IPS-18c (cell line): ENCODE results near the gene WASHC3.
"Not testable (repeated sequence)": the region's sequence is repeated elsewhere in the genome, so short reads cannot be mapped to it uniquely, and the experiment has no call there.

ENCODE experiments used
- H3K4me3 ChIP-seq: 2 replicates; pipeline ENCODE4 v1.7.0; 2013; ENCODE audit warnings: low read depth, mild to moderate bottlenecking, low read length, moderate library complexity; ENCODE audit not compliant: insufficient read depth
- H3K9me3 ChIP-seq: one replicate; pipeline ENCODE4 v1.6.1; 2013; ENCODE audit warnings: mild to moderate bottlenecking, low read length, moderate library complexity; ENCODE audit not compliant: control insufficient read depth, insufficient read depth

WASHC3 gene

GRCh38 chr12:102054345-102054744 lies 7.4 kb downstream of the WASHC3 start:
- H3K4me3 ChIP-seq = no peak overlapping the region
- no peaks in the 10 kb centered on the region for H3K9me3 ChIP-seq

GRCh38 chr12:102053062-102053349 lies 8.8 kb downstream of the WASHC3 start:
- no peaks in the 10 kb centered on the region for H3K9me3 ChIP-seq
- H3K4me3 ChIP-seq = no peak overlapping the region

DNA sequence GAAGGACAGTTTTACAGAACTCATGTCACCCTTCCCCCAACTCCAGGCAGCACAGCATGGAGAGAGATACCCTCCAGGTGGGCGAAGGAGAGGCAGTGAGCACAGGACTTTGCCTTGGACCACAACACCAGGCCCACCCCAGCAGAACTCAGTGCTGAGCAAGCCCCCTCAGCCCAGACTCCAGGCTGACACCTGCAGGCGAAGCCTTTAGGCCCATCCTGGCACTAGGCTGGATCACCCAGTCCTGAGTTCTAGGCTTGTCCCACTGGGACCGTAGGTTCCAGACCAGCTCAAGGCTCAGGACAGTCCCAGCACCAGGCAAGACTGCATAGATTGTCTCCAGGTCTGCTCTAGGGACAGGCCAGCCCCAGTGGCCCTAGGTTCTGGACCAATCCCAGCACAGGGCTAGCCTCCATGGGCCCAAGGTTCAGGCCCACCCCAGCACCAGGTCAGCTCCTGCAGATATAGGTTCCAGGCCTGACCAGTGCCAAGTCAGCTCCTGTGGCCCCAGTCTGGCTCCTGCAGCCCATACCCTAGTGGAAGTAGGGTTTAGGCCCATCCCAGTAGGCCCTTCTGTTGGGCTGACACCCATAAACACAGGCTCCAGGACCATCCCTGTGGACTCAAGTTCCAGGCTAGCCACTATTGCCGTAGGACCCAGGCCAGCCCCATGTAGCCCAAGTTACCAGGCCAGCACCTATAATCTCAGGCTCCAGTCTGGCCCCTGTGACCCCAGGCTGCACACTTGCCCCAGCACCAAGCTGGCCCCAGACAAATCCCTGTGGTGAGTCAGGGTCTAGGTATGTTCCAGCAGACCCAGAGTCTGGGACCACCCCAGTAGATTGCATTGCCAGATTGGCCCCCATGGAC lies 9.4 kb downstream of the WASHC3 start:
- H3K9me3 ChIP-seq = no peaks in the 10 kb centered on the region
- H3K4me3 ChIP-seq = no peak overlapping the region

GRCh38 chr12:102051431-102051965 lies 10.3 kb downstream of the WASHC3 start:
- Histone ChIP-seq H3K4me3 (no peak overlapping the region), H3K9me3 (no peaks in the 10 kb centered on the region)

DNA sequence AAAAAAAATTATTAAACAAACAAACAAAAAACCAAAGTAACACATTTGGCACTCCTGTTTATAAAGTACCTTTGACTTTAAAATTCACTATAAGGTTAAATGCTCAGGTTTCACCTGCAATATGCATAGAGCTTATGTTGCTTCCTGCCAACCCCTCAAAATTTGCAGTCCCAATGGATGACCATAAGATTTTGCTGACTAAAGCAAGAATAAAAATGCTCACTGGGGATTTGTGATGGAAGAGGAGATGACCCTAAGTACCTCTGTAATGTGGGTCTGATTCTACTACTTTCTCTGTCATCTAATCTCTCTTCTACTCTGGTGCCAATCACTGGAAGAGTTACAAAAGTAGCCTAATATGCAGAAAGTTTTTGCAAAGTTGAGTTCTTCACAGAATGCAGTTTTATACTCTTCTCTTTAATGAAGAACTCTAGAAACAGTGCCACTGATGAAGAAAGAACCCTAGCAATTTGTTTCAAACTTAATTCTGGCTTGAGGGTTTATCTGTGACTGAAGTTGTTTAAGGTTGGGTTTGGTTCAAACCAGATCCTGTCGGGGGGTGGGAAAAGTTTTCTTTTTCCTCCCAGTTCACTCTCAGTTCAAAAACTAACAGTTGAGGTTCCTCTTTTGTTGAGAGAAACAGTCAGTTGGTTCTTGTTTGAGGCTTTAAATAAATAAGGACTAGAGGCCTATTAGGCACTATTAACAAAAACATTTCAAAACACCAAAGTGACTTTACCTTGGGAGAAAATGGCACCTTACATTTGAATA lies 10.9 kb downstream of the WASHC3 start:
- H3K4me3 ChIP-seq = no peak overlapping the region
- no peaks in the 10 kb centered on the region for H3K9me3 ChIP-seq

- H3K4me3 ChIP-seq = no peak overlapping the region
- H3K9me3 ChIP-seq = no peaks in the 10 kb centered on the region
Observed at GRCh38 chr12:102043928-102044327, 17.9 kb downstream of the WASHC3 start.

DNA sequence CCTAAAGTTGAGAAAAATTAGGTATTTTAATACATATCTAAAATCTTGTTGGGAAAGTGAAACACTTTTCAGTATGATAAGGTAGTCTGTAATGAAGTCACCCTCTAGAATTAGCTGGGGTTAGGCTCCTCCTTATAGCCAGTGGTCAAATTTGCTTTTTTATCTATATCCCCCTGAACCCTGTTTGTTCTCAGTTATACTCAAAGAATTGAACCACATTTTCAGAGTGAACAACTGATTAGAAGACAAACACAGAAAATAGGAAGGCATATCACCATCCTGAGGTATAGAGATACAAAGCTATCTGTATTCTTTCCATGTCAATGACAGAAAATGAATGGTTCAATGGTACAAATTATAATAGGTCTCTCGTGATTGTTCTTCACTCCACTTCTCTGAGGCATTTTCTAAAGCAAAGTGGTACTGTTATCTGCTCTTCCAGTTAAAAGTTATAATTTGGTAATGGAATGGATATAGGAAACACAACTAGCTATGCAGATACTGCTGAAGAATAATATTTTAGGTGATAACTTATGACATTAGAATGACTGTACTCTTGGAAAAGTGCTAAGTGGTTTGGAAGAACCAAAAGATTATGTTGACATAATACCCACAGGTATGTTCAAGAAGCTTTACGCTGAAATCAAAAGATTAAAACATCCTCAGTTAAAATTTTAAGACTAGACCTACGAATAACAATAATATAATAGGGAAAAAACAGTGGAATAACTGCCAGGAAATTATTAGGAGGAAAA lies 27.6 kb downstream of the WASHC3 start:
- Histone ChIP-seq H3K4me3 (no peak overlapping the region), H3K9me3 (no peaks in the 10 kb centered on the region)

GRCh38 chr12:102031852-102032251 lies 29.9 kb downstream of the WASHC3 start:
- Histone ChIP-seq H3K9me3 (no peaks in the 10 kb centered on the region), H3K4me3 (no peak overlapping the region)

GRCh38 chr12:102029141-102029540 lies 32.6 kb downstream of the WASHC3 start:
- Histone ChIP-seq H3K9me3 (no peaks in the 10 kb centered on the region), H3K4me3 (no peak overlapping the region)

GRCh38 chr12:102026728-102027127 lies 35.1 kb downstream of the WASHC3 start:
- Histone ChIP-seq H3K4me3 (no peak overlapping the region), H3K9me3 (no peaks in the 10 kb centered on the region)

DNA sequence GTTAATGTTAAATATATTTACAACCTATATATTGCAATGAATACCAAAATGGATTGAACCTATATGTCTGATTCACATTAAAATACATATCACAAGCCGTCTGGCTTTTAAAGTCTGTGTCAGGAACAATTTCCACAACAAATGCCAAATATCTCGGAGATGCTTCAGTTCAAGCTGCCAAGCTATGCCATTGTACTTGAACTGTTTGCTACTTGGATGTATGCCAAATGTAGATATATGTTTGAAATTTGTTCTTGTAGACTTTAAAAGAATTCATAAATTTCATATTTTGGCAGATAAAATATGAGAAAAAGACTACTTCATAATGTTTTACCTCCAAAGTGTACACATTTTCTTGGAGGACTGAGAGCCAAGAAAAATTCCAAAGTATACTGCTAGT lies 37.0 kb downstream of the WASHC3 start:
- Histone ChIP-seq H3K4me3 (no peak overlapping the region), H3K9me3 (no peaks in the 10 kb centered on the region)

DNA sequence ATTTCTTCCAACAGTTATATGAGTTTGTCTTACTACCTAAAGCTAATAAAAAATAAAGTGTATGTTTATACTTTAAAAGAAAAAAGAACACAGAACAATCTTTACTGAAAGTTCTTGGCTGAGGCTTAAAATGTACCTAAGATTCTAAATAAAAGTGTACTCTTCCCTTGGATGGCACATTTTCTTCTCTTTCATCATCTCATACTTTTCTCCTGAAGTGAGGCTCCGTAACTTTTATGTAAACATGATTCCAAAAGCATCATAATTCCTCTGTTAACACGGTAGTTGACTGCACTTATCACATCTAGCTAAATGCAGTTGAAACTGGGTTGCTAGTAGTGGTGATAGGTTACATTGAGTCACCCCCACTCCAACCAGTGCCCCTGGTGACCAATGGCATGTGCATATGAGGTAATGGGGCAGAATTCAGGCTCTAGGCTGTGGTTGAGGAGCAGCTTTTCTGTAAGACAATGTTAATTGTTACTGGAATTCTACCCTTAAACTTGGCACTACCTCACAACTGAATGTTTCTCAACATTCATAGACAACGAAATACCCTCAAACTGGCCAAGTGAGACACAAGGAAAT lies 38.4 kb downstream of the WASHC3 start:
- no peaks in the 10 kb centered on the region for H3K9me3 ChIP-seq
- H3K4me3 ChIP-seq = no peak overlapping the region

- no peak overlapping the region for H3K4me3 ChIP-seq
- no peaks in the 10 kb centered on the region for H3K9me3 ChIP-seq
Observed at GRCh38 chr12:102022286-102022685, 39.5 kb downstream of the WASHC3 start.

GRCh38 chr12:102021540-102022246 lies 40.1 kb downstream of the WASHC3 start:
- Histone ChIP-seq H3K9me3 (no peaks in the 10 kb centered on the region), H3K4me3 (no peak overlapping the region)

DNA sequence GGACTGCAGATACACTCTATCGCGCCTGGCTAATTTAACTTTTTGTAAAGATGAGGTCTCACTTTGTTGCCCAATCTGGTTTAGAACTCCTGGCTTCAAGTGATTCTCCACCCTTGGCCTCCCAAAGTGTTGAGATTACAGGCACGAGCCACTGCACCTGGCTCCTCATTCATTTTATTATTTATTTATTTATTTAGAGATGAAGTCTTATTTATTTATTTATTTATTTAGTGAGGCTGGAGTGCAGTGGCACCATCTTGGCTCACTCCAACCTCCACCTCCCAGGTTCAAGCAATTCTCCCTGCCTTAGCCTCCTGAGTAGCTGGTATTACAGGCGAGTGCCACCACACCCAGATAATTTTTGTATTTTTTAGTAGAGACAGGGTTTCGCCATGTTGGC lies 43.2 kb downstream of the WASHC3 start:
- H3K9me3 ChIP-seq, H3K4me3 ChIP-seq: not testable (repeated sequence)

DNA sequence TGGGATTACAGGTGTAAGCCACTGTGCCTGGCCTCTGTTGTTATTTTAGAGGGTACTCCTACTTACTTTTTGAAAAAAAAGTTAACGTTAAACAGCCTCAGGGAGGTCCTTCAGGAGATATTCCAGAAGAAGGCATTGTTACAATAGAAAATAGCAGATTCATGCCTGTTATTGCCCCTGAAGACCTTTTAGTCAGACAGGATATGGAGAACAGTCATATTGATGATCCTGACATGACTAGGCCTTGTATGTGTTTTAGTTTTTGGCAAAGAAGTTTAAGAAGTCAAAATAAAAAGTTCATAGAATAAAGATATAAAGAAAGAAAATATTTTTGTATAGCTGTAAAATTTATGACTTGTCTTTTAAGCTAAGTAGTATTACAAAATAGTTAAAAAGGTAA lies 45.3 kb downstream of the WASHC3 start:
- Histone ChIP-seq H3K4me3 (no peak overlapping the region), H3K9me3 (no peaks in the 10 kb centered on the region)
